Measurements from ENCODE around the gene GMDS.

Gene GMDS

DNA sequence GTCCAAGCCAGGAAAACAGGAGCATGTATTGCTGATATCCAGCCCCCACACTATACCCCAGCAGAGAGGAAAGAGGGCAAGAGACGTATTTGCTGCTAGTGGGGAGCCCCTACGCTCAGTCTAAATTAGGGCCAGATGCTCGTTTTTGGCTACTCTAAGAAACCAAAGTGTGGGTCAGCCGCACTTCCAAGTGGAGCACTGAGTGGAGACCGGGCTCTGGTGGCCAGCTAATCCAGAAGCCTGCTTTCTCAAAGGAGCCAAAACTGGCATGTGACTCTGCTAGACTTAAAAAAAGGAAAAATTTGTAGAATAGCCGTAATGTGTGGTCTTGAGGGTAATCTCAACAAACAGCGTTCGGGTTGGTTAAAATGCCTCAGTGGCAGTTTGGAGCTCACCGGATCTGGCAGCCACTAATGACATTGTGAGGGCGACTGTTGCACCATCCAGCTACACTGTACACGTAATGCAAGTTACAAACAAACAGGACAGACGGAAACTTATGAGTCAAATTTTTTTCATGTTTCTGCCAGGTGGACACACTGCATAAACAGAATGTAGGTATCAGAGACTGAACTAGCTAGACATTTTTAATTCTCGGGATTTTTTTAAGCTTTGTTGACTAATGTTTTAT lies 404.8 kb downstream of the GMDS start:
- no peak for DNase-seq (ENCODE audit: low read depth in 1 of 2, low spot score in 1 of 2)

- no peak for DNase-seq (ENCODE audit: low read depth in 1 of 2, low spot score in 1 of 2)
Measured at GRCh38 chr6:1839361-1839760, 406.0 kb downstream of the GMDS start.

GRCh38 chr6:1838604-1839213 lies 406.7 kb downstream of the GMDS start:
- DNase-seq (ENCODE audit: low read depth in 1 of 2, low spot score in 1 of 2): no peak

GRCh38 chr6:1837826-1838225 lies 407.6 kb downstream of the GMDS start:
- no peak for DNase-seq (ENCODE audit: low read depth in 1 of 2, low spot score in 1 of 2)

DNA sequence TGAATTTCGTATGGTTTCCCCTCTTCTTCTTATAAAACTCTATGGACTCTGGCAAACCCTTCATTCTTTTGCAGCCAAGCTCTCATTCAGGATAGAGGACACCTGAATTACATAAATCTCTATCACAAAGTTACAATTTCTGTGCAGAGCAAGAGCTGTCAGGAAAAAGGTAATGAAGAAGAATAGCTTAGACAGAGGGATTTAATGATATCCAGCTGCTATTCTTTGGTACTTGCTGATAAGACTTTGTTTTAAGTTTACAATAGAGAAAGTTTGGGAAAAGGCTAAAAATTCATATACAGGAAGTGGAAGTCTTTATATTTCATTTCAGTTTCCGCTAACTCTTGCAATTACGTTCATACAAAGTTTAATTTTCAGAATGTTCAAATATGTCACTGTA lies 408.7 kb downstream of the GMDS start:
- DNase-seq (ENCODE audit: low read depth in 1 of 2, low spot score in 1 of 2): no peak

- no peak for DNase-seq (ENCODE audit: low read depth in 1 of 2, low spot score in 1 of 2)
Measured at GRCh38 chr6:1834646-1835516, 410.5 kb downstream of the GMDS start.

DNA sequence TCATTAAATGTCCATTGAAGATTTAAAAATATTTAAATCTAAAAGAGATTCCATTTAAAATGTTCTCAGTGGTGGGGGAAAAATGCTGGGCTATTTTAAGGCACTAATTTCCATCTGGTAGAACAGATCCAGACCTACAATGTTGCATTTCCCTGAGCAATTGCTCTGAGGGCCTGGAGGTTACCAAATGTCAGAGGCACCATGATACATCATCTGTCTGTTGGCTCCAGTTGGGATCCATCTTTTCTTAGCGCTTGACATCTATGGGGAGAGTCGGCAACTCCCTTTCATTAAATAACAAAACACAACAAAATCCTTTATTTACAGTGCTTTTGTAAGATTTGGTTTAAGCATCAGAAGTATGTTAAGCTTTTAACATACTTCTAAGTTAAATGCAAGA lies 411.2 kb downstream of the GMDS start:
- DNase-seq (ENCODE audit: low read depth in 1 of 2, low spot score in 1 of 2): no peak

DNA sequence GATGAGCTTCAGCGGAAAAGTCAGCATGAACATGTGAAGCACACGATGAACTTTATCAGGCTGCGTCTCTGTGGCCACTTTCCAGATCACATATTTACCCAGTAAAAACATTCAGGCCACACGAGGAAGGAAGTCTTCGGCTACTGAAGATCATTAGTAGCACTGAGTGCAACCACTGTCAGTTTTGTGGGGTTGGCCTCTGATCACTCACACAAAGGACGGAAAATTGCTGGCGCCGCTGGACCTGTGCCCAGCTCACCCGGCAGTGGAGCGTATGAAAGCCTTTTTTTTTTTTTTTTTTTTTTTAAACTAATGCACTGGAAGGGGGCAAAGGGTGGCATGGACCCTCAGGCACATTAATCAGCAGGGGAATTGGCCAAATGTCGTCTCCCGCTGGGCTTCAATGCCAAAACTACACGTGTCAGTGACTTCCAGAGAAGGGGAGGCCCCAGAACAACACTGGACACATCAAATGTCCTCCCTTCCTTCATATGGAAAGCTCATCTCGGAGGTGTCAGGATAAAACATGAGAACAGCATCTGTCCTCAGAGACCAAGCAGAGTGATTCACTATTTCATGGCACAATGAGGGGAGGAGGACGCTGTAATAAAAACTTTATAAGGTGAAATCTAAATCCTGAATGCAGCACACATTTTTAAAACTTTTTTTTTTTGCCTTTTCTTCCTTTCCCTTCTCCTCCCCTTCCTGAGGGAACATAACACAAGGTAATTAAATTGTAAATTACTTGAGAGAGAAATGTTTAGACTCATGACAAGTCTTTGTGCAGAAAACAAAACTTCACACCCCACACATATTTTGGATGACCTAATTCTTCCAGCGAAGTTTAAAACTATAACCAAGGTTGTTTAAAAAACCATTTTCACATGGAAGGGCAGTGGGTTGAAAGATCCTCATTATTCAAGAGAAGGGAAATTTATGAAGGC lies 412.3 kb downstream of the GMDS start:
- DNase-seq (ENCODE audit: low read depth in 1 of 2, low spot score in 1 of 2): no peak

DNA sequence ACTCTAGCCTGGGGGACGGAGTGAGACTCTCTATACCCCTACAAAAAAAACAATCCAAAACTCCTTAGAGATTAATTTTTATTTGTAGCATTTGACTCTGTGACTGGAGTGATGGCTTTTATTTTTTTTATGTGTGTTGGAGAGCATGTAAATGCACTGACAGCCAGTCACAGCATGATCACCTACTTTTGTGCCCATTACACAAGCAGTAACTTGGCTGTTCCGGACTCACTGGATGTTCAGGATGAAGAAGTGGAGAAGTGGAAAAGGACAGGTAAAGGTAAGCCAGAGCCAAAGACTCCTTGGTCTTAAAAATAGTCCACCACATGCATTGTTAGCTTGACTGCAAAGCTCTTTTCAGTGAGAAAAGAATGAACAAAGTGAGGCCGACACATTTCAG lies 413.0 kb downstream of the GMDS start:
- no peak for DNase-seq (ENCODE audit: low read depth in 1 of 2, low spot score in 1 of 2)

DNA sequence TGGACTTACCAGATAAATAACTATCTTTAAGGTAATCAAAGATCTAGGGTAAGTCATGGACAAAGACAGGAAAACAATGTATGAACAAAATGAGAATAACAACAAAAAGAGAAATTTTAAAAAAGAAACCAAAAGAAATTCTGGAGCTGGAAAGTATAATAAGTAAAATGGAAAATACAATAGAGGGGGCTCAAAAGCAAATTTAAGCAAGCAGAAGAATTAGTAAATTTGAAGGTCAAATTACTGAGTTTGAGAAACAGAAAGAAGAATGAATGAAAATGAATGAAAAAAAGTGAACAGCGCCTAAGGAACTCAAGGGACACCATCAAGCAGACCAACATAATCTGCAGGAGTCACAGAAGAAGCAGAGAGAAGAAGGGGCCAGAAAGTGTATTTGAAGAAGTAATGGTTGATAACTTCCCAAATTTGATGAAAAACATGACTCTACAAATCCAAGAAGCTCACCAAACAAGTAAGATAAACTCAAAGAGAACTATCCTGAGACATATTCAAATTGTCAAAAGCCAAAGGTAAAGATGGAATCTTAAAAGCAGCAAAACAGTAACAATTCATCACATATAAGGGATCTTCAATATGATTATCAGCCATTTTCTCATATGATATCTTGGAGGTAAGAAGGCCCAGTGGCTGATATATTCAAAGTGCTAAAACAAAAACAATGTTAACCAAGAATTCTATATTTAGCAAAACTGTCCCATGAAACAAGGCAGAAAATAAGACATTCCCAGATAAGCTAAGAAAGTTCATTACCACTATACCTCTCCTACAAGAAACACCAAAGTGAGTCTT lies 417.2 kb downstream of the GMDS start:
- no peak for DNase-seq (ENCODE audit: low read depth in 1 of 2, low spot score in 1 of 2)

- DNase-seq (ENCODE audit: low read depth in 1 of 2, low spot score in 1 of 2): no peak
Measured at GRCh38 chr6:1825926-1826325, 419.5 kb downstream of the GMDS start.

DNA sequence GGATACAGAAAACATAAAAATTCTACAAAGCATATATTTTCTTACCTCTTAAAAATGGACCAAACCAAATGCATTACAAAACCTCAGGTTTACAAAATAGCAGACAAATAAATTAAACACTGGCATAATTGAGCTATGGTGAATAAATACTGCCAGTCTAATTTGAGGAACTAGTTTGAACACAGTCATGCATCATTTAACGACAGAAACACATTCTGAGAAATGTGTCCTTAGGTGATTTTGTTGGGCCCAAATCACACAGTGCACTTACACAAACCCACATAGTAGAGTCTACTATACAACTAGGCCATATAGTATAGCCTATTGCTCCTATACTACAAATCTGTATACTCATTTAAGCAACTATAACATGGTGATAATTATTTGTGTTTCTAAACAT lies 420.1 kb downstream of the GMDS start:
- DNase-seq (ENCODE audit: low read depth in 1 of 2, low spot score in 1 of 2): no peak

GRCh38 chr6:1821513-1822183 lies 423.8 kb downstream of the GMDS start:
- no peak for DNase-seq (ENCODE audit: low read depth in 1 of 2, low spot score in 1 of 2)

DNA sequence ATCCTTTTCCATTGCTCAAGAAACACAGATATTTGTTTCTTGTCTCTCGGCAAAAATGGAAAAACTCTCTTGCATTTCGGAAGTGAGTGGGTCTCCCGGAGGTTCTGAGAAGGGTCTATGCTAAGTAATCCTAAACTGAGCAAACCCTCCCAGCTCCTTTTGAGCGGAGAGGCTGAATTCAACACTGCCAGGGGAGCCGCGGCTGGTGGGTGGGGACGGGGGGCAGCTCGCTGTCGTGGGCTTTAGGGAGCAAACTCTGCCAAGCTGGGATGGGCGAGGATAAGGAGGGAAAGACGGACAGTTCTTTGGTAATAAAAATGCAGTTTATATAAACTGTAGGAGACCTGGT lies 424.3 kb downstream of the GMDS start:
- no peak for DNase-seq (ENCODE audit: low read depth in 1 of 2, low spot score in 1 of 2)

DNA sequence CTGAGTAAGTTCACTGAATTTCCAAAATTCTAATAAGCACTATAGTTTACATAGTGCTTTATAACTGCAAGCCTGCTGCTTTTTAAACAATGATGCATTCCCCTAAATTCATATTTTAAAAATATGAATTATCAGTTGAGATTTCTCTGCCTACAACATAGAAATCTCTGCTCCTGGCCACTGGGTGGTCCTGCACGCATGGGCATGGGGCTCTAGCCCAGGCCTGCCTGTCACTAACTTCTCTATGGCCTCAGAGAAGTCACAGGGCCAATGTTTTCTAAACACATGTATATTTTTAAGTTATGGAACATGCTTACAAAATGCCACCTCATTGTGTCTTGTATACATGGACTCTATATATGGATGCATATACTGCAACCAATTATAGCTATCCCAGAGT lies 424.7 kb downstream of the GMDS start:
- no peak for DNase-seq (ENCODE audit: low read depth in 1 of 2, low spot score in 1 of 2)

DNA sequence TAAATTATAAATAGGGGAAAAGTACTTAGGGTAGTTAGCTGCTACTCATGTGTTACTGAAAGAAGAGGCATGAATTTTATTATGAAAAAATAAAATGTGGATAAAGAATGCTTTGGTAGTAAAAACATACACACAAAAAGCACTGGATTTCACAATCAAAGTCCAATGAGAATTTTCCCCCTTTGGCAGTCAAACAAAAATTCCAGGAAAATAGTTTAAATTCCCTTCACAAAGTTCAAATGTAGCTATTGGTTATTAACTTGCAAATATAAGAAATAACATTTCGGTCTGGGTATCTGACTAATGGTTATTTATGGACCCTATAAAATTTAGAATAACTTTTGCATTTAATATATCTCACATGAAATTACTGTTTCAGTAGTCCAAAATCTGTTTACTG lies 425.2 kb downstream of the GMDS start:
- no peak for DNase-seq (ENCODE audit: low read depth in 1 of 2, low spot score in 1 of 2)

GRCh38 chr6:1819007-1819406 lies 426.4 kb downstream of the GMDS start:
- DNase-seq (ENCODE audit: low read depth in 1 of 2, low spot score in 1 of 2): no peak

DNA sequence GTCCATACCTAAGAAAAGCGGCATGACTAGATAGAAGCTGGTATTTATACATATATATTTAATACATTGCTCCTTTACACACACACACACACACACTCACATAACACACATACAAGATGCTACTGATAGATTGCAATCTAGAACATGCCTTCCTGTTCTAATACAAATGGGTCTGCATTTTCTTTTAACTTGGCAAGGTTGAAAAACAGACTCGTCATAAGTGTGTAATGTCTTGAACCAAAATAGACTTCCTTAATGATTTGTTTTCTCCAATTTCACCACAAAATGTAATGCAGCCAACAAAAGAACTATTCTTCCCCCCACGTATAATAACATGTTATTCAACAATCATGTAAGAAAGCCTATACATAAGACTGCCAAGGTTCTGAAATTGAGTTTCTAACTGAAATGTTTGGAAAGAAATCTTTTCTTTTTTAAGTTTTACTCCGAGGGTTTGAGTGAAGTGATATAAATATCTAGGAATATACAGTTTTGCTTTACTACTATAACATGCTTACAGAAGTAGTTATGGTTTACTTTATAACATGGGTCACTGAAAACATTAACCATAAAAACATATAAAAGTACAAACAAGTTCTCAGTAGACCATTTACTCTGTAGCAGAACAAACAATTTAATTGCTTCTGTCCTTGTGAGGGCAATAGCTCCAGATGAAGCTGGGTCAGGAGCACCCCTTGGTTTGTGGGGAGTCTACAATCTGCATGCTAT lies 428.2 kb downstream of the GMDS start:
- DNase-seq (ENCODE audit: low read depth in 1 of 2, low spot score in 1 of 2): no peak

DNA sequence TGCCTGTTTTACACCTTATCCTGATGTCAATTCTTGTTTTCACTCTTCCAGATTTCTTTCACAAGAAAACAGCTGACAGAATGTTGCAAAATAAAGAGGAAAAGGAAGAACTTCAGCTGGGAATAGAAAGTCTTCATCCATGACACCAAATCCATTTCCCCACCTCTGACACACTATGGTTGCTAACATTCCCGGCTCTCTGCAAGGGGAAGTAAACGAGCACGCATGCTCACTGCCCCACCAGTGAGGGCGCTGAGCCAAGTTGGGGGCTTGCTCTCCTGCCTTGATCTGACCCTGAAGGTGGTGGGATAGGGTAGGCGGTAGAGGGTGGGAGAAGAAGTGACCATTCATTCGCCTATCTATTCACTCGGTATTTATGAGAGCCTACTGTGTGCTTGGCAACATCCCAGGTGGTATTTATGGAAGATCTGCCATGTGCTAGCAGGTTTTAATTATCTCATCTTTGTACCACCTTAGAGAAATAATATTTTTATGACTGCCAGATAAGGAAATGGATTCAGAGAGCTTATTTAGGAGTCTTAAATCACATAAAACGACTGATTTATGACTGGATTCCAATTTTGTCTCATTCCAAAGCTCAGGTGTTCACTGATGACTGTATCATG lies 429.5 kb downstream of the GMDS start:
- no peak for DNase-seq (ENCODE audit: low read depth in 1 of 2, low spot score in 1 of 2)
